Fibroblast of lung (primary cell): ENCODE measurements around the gene RELCH.

Experiments used
- EZH2 ChIP-seq: IDR thresholded peaks from 2 replicates; pipeline ENCODE4 v1.5.1; 2012; ENCODE audit warnings: low read length, control low read depth, mild to moderate bottlenecking; ENCODE audit errors: missing control alignments
- TF ChIP-seq, protein P1 (sequence below), 2 donors: IDR thresholded peaks in 1 of 2; conservative IDR thresholded peaks in 1 of 2; 1 replicate in 1 of 2; 2 replicates in 1 of 2; pipeline ENCODE4 v1.5.1; 2011 to 2012; ENCODE audit warnings: low read length in 2 of 2, control low read depth in 1 of 2, inconsistent platforms in 1 of 2, low read depth in 1 of 2, mild to moderate bottlenecking in 1 of 2

DNA sequence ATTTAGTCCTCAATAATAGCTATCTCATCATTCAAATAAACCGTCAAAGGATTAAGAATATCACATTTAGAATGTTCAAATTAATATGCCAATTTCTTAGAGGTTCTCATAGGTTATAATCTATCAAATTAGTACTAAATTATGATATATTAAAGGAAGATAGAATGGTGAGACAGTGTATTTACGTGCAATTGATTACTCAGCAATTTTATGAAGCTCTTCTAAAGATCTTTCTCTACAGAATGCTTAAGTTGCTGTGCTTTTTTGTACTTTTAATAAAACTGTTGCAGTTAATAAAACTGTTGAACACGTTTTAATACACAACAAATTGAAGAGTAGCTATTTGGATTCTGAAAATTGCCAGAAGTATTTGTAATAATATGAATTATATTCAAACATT is 39.0 kb downstream of the RELCH start:
- TF ChIP-seq, protein P1, sequence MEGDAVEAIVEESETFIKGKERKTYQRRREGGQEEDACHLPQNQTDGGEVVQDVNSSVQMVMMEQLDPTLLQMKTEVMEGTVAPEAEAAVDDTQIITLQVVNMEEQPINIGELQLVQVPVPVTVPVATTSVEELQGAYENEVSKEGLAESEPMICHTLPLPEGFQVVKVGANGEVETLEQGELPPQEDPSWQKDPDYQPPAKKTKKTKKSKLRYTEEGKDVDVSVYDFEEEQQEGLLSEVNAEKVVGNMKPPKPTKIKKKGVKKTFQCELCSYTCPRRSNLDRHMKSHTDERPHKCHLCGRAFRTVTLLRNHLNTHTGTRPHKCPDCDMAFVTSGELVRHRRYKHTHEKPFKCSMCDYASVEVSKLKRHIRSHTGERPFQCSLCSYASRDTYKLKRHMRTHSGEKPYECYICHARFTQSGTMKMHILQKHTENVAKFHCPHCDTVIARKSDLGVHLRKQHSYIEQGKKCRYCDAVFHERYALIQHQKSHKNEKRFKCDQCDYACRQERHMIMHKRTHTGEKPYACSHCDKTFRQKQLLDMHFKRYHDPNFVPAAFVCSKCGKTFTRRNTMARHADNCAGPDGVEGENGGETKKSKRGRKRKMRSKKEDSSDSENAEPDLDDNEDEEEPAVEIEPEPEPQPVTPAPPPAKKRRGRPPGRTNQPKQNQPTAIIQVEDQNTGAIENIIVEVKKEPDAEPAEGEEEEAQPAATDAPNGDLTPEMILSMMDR (conservative IDR thresholded peaks at IDR 0.05 in 1 of 2, IDR thresholded peaks at IDR 0.05 in 1 of 2; ENCODE audit: low read depth in 1 of 2, low read length in 2 of 2) = no peak
- TF ChIP-seq EZH2 = no peak
